Progenitor cell of endocrine pancreas (in vitro differentiated cells): ENCODE measurements around the gene NFATC2. TPM values are rescaled to one million over a fixed set of nuclear protein-coding genes. Genes with fewer than 3 reads are reported as not detected.

ENCODE experiments used
- DNase-seq: peaks from one replicate; pipeline ENCODE4 v3.0.0; 2021; ENCODE audit warnings: low spot score; ENCODE audit not compliant: unreplicated experiment
- H3K27ac Mint-ChIP-seq: 2 replicates; pipeline ENCODE4 v1.8.0; 2021; ENCODE audit warnings: mild to moderate bottlenecking, moderate library complexity, mixed read lengths
- H3K27me3 Mint-ChIP-seq: 2 replicates; pipeline ENCODE4 v1.8.0; 2021; ENCODE audit warnings: mixed read lengths
- H3K36me3 Mint-ChIP-seq: 2 replicates; pipeline ENCODE4 v1.8.0; 2022; ENCODE audit warnings: mixed read lengths; ENCODE audit not compliant: insufficient read depth
- H3K4me1 Mint-ChIP-seq: 2 replicates; pipeline ENCODE4 v1.8.0; 2021; ENCODE audit warnings: low read depth, mixed read lengths
- H3K4me3 Mint-ChIP-seq: 2 replicates; pipeline ENCODE4 v1.8.0; 2021; ENCODE audit warnings: low read depth, mild to moderate bottlenecking, moderate library complexity, mixed read lengths
- H3K9me3 Mint-ChIP-seq: 2 replicates; pipeline ENCODE4 v1.8.0; 2021; ENCODE audit warnings: low read depth, mixed read lengths
- total RNA-seq: library from RNA; stranded (reverse); gene quantifications from 2 replicates; pipeline ENCODE4 v1.2.1, GENCODE V29; 2021
- TF ChIP-seq, protein P1 (sequence below): fragments of 200-600 bp; sonication (generic); IDR thresholded peaks from one replicate; pipeline ENCODE4 v1.5.0; 2021; ENCODE audit warnings: antibody characterized with exemption, mild to moderate bottlenecking; ENCODE audit not compliant: unreplicated experiment

The NFATC2 gene
- total RNA-seq, 1 donor from 2014 or later = 11.2 TPM

DNA sequence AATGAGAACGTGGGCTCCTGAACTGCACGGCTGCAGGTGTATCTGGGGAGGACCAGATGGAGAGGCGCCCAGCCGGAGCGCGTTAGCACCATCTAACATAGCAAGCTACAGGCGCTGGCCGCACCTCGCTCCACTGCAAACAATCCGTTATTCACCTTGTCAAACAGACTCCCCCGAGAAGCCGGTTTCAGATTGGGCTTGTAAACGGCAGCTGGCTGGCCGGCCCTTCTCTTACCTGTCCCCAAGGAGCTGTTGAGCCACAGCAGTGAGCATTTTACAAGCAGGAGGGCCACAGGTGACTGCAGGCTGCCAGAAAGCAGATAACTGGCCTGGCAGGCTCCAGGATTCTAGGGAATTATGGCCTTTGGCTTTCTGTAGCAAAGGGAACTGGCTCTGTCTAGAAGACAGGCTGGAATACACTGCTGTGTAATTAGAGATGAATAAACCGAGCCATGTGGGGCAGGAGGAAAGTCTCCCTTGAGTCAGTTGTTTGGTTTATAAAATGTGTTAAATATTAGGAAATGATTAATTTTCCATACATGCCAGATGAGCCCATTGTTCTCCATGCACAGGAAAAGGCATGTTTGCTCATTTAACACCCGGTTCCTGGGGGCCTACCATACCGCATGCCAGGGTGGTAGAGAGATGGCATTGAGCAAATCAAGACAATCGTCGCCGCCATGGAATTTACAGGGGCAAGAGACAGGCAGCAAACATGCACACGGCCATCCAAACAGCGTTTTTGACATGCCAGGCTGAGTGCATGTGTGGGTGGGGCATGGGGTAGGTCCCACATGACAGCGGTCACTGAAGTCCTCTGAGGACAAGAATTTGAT is 159.3 kb downstream of the NFATC2 start:
- Mint-ChIP-seq H3K9me3 (no peaks in the 10 kb centered on the region), H3K4me1 (peaks cover 29% of the 10 kb centered on the region), H3K36me3 (no peaks in the 10 kb centered on the region), H3K27ac (peak overlapping the region; percentile 58), H3K4me3 (no peak overlapping the region), H3K27me3 (peaks cover 33% of the 10 kb centered on the region)
- DNase-seq = peak; percentile 28
- TF ChIP-seq, protein P1, sequence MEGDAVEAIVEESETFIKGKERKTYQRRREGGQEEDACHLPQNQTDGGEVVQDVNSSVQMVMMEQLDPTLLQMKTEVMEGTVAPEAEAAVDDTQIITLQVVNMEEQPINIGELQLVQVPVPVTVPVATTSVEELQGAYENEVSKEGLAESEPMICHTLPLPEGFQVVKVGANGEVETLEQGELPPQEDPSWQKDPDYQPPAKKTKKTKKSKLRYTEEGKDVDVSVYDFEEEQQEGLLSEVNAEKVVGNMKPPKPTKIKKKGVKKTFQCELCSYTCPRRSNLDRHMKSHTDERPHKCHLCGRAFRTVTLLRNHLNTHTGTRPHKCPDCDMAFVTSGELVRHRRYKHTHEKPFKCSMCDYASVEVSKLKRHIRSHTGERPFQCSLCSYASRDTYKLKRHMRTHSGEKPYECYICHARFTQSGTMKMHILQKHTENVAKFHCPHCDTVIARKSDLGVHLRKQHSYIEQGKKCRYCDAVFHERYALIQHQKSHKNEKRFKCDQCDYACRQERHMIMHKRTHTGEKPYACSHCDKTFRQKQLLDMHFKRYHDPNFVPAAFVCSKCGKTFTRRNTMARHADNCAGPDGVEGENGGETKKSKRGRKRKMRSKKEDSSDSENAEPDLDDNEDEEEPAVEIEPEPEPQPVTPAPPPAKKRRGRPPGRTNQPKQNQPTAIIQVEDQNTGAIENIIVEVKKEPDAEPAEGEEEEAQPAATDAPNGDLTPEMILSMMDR = no peak

DNA sequence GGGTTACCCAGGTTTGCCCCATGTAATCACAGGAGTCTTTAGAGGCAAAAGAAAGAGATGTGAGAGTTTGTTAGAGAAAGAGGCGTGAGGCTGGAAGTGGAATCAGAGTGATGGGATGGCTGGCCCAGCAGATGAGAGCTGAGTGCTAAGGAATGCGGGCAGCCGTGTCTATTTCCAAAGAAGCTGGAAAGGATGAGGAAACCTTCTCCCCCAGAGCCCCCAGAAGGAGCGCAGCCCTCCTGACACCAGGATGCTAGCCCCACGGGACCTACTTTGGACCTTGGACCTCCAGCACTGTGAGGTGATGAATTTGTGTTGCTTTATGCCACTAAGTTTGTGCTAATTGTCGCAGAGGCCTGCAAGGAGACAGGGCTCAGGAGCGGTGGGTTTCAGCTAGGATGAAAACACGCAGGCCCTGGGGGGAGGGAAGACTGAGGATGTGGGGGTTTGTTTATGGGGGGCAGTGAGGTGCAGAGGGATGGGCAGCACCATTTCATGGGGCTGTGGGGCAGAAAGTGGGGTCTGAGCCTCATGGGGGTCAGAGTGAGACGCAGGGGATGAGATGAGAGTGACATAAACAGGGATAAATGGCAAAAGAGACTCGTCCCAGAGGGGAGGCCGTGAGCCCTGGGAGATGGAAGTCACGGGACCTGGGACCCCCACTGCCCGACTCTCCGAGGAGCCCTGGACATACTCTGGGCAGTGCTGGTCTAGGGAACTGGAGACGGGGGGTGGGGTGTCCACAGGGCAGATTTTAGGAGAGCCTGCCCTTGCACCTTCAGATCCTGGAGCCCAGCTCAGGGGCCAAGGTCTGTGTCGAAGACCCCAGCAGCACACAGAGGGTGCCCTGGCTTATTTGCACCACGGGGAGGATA is 160.2 kb downstream of the NFATC2 start:
- Mint-ChIP-seq H3K4me1 (peaks cover 23% of the 10 kb centered on the region), H3K36me3 (no peaks in the 10 kb centered on the region), H3K9me3 (no peaks in the 10 kb centered on the region), H3K4me3 (no peak overlapping the region), H3K27ac (no peak overlapping the region), H3K27me3 (peaks cover 36% of the 10 kb centered on the region)
- TF ChIP-seq, protein P1 = no peak
- no peak for DNase-seq

DNA sequence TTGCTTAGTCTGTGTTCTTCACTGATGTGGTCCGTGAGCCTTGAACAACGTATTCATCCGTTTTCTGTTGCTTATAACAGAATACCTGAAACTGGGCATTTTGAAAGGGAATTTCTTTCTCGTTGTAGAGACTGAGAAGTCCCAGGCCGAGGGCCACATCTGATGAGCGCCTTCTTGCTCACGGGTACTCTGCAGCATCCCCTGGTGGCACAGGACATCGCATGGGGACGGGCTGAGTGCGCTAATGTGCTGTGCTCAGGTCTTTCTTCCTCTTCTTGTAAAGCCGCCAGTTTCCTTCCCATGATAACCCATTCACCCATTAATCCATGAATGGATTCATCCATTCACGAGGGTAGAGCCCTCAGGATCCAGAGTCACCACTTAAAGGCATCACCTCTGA is 161.0 kb downstream of the NFATC2 start:
- no peak overlapping the region for H3K27ac Mint-ChIP-seq
- no peak for DNase-seq
- peaks cover 36% of the 10 kb centered on the region for H3K27me3 Mint-ChIP-seq
- H3K36me3 Mint-ChIP-seq = no peaks in the 10 kb centered on the region
- no peak overlapping the region for H3K4me3 Mint-ChIP-seq
- no peaks in the 10 kb centered on the region for H3K9me3 Mint-ChIP-seq
- H3K4me1 Mint-ChIP-seq = peaks cover 23% of the 10 kb centered on the region
- TF ChIP-seq, protein P1 = no peak

DNA sequence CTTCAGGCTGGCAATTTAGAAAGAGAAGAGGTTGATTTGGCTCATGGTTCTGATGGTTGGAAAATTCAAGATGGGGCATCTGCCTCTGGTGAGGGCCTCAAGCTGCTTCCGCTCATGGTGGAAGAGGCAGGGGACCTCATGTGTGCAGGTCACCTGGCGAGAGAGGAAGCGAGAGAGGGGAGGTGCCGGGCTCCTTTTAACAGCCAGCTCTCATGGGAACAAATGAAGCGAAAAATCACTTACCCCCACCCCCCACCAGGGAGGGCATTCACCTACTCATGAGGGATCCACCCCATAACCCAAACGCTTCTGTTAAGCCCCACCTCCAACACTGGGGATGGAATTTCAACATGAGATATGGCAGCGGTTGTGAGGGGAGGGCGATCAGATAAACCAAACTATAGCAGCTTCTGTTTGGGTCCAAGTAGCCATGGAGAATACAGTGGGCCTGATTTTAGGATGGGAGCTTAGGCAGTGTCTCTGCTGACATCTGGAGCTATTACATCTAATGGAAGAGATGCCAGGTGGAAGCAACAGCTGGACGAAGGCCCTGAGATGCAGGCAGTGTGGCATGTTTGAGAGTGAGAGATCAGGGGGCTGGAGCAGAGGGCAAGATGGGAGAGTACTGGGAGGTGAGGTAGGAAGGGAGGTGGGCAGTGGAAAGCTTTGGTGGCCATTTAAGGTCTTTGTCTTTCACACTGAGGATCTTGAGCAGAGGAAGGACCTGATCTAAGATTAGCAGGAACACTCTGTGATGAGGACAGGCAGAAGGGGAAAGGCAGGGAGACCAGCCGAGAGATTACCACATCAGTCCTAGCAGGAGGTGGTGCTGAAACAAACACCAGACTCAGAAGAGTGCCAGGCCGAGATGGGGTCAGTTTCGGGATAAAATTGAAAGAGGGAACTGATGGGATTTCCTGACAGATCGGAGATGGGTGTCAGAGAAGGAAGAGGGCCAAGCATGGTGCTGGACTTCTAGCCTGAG is 161.8 kb downstream of the NFATC2 start:
- TF ChIP-seq, protein P1 = no peak
- no peaks in the 10 kb centered on the region for H3K9me3 Mint-ChIP-seq
- peaks cover 36% of the 10 kb centered on the region for H3K27me3 Mint-ChIP-seq
- no peaks in the 10 kb centered on the region for H3K36me3 Mint-ChIP-seq
- peaks cover 23% of the 10 kb centered on the region for H3K4me1 Mint-ChIP-seq
- H3K27ac Mint-ChIP-seq = peak overlapping the region; percentile 7
- DNase-seq = no peak
- no peak overlapping the region for H3K4me3 Mint-ChIP-seq
